LNCaP clone FGC (cell line): Measurements from ENCODE around the gene L2HGDH.
"Not testable (repeated sequence)": the region's sequence is repeated elsewhere in the genome, so short reads cannot be mapped to it uniquely, and the experiment has no call there.

Experiments used
- DNase-seq: peaks from one replicate; pipeline ENCODE4 v3.0.0-alpha.2; 2011; ENCODE audit warnings: low read depth
- H3K4me3 ChIP-seq: 2 replicates; pipeline ENCODE4 v1.5.1; 2011; ENCODE audit warnings: mild to moderate bottlenecking, low read depth, low read length, control low read depth
- CTCF ChIP-seq: IDR thresholded peaks from 2 replicates; pipeline ENCODE4 v1.5.1; 2012; ENCODE audit warnings: mild to moderate bottlenecking; ENCODE audit not compliant: control insufficient read depth, insufficient read depth; ENCODE audit errors: extremely low read depth

L2HGDH gene

GRCh38 chr14:50331596-50331995 is 19.6 kb upstream of the L2HGDH start:
- no peak for DNase-seq
- H3K4me3 ChIP-seq: no peak overlapping the region
- no peak for TF ChIP-seq CTCF

GRCh38 chr14:50321009-50321660 is 9.1 kb upstream of the L2HGDH start:
- peak; percentile 69 for DNase-seq
- peak; percentile 88 for TF ChIP-seq CTCF
- 0 out of 2 replicates have a peak overlapping the region, but pooled peaks have one; percentile 25 for H3K4me3 ChIP-seq

- no peak for DNase-seq
- TF ChIP-seq CTCF: no peak
- no peak overlapping the region for H3K4me3 ChIP-seq
These were observed 8.3 kb upstream of the L2HGDH start for GRCh38 chr14:50320283-50320682.

GRCh38 chr14:50319721-50320120 is 7.7 kb upstream of the L2HGDH start:
- no peak for TF ChIP-seq CTCF

GRCh38 chr14:50319293-50319692 is 7.3 kb upstream of the L2HGDH start:
- H3K4me3 ChIP-seq: no peak overlapping the region
- no peak for DNase-seq
- TF ChIP-seq CTCF: no peak

More at GRCh38 chr14:50319721-50320120, 7.7 kb upstream of the L2HGDH start:
- no peak for DNase-seq
- no peak overlapping the region for H3K4me3 ChIP-seq

GRCh38 chr14:50318031-50318626 is 6.1 kb upstream of the L2HGDH start:
- no peak for DNase-seq
- H3K4me3 ChIP-seq: no peak overlapping the region
- TF ChIP-seq CTCF: peak; percentile 57

- not testable (repeated sequence) for DNase-seq, H3K4me3 ChIP-seq
These were observed 2.1 kb upstream of the L2HGDH start for GRCh38 chr14:50314098-50314497.
